Nucleus accumbens (tissue), 56 donors: ENCODE measurements around the gene CUBN.
A peak's percentile ranks its signal among the peaks of the same experiment; 100 is the strongest.

Experiments used
- DNase-seq, 56 donors: peaks; one replicate each; lab custom pipeline; 2025; lab: John Stamatoyannopoulos, UW

CUBN gene

DNA sequence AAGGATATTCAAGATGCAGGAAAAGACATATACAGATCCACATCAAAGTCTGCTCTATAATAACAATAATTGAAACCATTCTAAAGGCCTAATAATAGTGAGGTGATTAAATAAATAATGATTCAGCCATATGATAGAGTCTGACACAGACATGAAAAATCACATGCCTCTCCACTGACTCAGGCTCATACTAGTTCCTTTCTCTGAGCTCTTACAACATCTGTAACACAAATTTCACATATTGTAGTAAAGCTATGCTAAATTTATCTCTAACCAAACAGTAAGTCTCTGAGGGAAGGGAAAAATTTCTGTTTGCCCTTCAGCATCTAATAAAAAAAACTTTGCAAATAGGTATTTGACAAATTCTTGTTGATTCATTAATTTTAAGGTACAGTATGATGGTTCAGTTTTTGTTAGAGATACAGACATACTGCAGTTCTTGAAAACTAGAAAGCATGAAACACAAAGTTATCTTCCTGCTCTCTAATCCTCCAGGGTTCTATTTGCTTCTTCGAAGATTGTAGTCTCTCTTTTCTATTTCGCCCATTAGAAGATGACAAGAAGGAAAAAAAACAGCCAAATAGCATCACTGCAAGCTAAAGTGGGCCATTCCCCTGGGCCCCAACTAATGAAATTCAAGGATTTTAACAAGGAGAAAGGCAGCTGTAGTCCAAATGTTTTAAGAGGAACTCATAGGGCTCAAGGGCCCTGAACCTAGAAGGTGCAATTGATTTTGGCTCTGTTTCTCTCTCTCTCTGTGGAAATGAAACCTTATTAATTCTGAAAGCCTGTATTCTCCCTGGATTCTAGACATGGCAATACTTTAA lies 53.9 kb downstream of the CUBN start:
- no peak for DNase-seq

DNA sequence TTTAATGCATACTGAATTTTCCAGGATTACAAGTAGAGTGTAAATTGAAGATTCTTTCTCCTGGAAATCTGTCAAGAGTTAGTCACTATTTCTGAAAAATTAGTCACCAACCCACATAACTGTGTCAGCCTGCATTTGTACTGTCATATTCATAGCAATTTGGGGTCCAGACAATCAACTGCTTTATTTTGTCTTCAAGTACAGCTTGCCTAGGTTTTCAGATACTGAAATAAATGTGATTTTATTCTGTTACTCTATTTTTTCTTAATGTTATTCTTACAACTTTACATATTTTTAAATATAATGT lies 55.1 kb downstream of the CUBN start:
- no peak for DNase-seq

DNA sequence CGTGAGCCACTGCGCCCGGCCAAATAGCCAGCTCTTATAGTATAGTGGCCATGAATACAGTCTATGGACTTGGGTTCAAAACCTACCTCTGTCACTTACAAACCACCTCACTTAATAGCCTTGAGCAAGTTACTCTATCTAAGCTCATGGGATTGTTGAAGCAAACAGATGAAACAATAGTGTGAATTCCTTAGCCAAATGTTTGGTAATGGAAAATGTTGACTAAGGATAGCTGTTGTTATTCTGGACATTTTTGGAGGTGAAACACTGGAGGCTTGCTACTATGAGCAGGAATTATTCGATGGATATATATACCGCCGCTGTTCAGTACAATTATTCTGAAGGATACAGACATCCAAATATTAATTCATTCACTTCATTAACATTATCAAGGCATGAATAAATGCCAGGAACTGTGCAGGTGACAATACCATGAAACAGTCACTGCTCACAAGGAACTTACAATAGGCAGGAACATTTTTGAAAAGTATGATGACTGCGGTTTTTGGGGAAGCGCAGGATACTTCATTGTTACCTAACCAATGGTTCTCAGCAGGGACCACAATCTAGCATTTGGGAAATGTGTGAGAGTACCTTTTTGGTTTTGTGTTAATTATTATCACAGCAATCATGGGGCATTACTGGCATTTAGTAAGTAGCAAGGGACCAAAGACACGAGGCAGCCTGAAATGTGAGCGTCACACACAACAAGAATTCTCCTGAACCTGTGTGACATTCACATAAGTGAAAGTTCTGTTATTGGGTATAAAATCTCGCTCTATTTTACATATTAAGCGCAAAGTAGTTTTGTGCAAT lies 55.7 kb downstream of the CUBN start:
- no peak for DNase-seq

DNA sequence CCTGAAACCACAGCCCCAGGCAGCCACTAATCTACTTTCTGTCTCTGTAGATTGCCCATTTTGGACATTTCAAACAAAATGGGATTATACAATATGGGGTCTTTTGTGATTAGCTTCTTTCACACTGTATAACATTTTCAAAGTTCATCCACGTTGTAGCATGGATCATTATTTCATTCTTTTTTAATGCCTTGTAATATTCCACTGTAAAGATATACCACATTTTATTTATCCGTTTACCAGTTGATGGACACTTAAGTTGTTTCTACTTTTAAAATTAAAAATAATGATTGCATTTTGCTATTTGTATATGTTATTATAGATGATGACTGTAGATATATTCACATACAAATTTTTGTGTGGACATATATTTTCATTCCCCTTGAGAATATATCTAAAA lies 60.7 kb downstream of the CUBN start:
- DNase-seq: no peak

DNA sequence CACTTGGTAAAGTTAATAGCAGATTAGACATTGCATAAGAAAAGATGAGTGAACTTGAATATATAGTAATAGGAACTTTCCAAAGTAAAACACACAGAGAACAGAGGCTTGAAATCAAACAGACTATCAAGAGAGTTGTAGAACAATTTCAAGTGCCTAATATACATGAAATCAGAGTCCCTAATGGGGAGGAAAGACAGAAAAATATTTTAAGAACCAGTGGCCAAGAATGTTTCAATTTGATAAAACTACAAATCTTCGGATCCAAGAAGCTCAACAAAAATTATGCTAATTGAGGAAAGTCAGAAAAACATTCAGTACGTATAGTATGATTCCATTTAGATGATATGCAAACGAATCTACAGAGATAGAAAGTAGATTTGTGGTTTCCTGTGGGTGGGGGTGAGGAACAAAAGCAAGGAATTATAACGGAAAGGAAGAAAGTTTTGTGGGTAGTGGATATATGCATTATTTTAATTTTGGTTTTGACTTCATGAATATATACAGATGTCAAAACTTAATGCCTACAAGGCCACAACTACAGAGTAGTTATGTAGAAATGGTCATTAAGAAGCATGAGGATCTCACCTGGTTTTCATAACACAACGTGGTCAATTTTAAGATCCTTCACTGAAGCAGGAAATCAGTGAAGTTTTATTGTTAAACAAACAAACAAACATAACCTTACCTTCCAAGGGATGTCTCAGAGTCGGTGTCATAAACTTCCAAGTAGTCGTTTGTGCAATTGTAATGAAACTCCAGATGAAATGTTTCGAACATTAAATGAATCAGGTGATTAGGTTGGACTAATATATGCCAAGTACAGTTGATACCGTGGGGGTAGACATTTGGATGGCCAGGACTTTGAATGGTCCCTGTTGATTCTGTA lies 62.0 kb downstream of the CUBN start:
- DNase-seq: no peak

DNA sequence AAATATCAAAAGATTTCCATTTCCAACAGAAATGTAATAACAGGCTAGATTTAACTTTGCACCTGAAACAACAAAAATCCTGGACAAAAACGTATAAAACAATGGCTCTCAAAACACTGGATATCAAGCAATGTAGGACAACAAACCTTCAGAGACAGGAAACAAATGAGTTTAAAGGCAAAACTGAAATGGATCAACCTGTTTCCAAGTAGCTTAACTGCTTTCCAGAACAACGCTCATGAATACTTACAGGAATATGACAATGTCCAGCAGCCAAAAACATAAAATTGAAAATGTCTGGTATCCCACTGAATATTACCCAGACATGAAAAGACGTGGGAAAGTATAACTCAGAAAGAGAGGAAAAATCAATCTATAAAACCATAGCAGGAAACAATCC lies 62.8 kb downstream of the CUBN start:
- no peak for DNase-seq

DNA sequence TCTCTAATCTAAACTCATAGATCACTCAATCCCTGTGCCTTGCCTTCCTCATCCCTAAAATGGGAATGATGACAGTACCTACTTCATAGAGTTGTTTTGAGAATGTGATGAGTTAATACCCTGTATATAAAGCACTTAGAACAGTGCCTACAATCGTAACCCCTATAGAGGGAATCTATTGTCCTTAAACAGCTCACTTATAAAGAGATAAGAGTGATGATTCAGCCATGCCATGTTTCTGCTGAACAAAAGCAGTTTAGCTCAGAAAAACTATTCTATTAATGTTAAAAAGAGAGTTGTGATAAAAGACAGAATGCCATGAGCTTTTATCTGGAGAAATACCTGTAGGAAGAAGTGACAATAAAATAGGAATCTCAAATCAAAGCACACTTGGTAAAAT lies 63.6 kb downstream of the CUBN start:
- DNase-seq: no peak

DNA sequence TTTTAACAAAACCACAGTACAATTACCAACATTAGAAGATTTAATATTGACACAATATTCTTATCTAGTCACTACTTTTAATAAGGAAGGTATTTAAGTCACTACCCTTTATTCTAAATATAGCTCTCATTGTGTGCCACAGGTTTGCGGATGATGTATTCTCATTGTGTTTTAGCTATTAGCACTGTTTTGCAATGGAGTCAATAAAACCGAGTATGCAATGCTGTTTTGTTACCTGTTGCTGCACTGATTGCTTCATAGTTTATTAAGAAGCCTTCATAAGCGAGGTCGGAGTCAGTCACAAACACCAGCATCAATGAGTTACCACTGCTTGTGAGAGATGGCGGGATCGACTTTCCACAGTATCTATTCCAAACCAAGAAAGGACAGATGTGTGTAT lies 64.3 kb downstream of the CUBN start:
- DNase-seq: no peak

DNA sequence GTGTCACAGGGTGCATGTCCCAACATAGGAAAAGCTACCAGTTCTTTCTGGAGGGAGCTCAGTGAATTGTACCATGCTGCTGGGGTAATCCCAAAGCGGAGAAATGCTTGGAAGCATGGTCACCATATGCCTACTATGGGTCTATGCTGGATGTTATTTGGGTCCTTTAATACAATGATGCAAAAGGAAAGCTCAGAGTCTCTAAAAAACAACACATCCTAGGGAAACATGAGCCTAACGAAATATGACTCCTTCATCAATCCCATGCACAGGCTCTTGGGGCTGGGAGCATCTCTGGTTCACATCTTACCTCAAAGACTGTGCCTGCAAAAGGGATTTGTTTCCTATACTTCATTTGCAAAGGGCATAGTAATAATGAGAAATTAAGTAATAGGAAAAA lies 65.2 kb downstream of the CUBN start:
- no peak for DNase-seq

DNA sequence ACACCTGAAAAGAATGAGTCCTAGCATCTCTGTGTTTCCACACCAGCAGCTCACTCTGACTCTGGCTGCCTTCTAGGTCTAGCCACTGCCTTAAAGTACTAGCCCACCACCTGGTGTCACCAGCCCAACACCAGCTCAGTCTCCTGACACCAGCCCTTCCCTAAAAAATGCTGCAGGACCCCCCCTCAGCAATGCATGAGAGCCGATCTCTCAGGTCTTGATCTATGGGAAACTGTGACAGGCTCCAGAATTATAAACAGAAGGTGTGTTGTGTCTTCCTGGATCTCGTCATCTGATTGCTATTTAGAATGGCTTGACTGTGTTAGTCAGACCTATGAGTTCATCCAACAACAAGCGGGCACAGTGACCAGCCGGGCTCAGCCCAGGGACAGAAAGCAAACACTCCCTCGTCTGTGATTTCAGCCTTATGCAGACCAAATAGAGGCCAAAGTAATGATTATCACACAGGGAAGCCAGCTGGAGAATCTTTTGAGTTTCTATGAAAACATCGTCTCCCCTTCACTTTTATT lies 66.6 kb downstream of the CUBN start:
- DNase-seq: peak in 6 of 56 donors; percentile 0 to 70 (median 8)

DNA sequence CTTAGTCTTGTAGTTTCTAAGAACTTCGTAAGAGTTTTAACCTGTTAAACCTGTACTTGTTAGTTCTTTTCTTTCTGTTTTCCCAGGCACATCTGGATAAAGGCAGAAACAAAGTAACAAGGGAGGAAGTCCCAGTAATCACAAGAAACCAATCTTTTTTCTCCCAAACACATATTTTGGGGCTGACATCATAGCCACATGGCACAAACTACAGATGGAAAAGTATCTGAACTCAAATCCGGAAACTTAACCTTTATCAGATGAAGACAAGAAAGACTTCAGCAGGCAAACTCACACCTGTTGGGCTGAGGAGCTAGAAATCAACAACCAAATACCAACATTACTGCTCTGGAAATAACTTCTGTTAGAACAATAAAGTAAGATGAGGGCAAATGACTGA lies 67.1 kb downstream of the CUBN start:
- no peak for DNase-seq

DNA sequence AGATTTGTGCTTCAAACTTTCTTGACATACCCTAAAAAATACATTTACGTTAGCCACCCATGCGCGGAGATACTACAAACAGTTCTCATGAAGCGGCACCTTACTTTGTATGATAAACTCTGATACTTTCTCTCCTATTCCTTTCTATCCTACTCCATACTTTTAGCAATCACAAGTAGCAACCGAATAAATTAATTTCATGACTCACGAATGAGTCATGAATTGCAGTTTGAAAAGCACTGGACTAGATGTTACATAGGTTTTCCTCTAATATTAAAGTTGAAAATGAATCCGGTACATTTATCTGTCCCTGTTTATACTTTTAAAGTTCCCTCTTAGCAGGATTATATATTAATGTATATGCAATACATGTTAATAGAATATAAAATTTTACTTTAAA lies 67.6 kb downstream of the CUBN start:
- no peak for DNase-seq

DNA sequence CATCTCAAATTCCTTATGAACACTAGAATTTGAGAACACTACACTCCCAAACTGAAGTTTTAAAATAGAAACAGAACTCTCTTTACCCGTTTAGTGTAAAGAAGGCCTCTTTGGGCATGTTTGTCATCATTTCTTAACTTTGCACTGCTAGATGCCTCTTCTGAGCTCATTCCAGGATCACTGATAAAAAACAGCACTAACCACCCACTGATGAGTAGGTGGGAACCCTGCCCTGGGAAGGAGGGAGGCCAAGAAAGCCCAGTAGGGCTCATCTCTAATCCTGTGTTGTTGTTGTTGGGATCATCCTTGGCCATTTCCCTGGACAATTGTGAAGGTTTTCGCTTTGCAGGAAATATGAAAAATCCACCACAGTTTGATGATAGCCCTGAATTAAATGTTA lies 68.2 kb downstream of the CUBN start:
- DNase-seq: no peak

DNA sequence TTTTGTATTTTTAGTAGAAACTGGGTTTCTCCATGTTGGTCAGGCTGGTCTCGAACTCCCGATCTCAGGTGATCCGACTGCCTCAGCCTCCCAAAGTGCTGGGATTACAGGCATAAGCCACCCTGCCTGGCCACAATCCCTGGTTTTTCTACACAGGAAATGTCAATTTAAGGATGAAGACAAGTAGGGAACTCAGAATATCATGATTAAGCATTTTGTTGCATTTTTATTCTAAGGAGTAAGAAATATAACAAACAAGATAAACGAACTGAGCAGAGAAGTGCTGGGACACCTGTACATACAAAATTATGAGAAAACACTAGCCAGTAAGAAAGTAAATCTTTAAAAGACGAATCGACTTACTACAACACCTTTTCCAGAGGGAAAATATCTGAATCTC lies 69.3 kb downstream of the CUBN start:
- DNase-seq: no peak

DNA sequence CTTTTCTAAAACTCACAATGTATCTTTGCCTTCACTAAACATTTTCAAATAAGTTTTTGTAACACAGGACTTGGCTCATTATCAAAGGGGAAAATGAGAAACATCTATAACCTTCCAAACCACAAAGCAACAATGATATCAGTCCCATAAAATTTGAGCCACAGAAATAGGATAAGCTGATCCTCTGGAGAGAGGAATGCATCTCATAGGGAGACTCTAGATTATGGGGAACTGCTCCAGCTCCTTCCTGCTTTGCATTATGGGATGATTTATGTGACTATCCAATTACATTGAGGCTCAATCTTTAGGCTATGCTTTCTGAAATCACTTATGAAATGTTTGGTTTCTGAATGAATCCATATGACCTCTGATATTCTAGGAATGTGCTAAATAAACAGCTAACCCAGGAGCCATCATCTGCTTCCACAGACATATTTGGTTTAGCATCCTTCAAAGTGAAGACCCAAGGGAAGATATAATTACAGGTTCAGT lies 70.4 kb downstream of the CUBN start:
- no peak for DNase-seq

DNA sequence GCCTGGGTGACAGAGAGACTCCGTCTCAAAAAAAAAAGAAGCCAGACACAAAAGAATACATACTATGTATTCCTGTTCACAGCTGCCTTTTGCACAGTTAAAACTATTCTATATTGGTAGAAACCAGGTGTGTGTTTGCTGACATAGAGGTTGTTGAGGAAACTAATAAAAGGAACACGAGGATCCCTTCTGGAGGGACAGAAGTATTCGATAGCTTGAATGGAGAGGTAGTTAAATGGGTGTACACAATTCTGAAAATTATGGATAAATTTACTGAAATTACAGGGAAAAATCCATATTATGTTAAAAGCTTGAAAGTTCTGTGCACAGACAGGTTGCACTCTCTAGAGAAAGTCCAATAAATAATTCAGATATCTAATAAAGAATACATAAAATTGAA lies 71.5 kb downstream of the CUBN start:
- DNase-seq: no peak

DNA sequence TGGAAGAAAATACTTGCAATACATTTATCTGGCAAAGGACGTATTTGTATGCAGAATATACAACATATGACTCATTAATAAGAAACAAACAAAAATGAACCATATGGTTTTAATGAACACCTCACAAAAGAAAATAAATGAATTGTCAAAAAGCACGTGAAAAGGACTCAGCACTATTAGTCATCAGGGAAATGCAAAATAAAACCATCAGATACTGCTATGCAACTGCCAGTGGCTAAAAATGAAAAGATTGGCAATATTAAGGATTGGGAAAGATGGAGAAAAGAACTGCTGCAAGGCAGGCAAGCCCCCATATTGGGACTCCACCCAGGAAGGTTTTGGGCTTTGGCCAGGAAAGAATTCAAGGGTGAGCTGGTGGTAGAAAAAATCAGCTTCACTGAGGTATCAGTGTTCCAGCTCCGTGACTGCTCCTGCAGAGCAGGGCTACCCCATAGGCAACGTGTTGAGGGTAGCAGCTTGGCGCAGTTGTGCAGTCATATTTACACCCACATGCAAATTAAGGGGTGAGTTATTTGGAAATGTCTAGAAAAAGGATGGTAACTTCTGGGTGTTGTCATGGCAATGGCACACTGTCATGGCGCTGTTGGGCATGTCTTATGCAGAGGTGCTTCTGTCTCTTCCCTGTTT lies 72.7 kb downstream of the CUBN start:
- DNase-seq: no peak

DNA sequence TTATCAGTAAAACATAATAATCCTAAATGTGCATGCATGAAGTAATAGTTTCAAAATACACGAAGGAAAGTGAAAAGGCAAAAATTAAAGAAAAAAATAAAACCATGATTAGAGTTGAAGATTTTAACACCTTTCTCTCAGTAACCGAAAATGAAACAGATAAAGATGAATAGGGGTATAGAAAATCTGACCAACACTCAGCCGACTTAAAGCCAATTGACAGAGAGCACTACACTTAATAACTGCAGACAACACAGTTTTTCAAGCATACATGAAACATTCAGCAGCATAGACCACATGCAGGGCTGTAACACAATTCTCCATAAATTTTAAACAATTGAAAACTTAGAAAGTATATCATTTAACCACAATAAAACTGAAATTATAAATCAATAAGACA lies 76.1 kb downstream of the CUBN start:
- DNase-seq: no peak

DNA sequence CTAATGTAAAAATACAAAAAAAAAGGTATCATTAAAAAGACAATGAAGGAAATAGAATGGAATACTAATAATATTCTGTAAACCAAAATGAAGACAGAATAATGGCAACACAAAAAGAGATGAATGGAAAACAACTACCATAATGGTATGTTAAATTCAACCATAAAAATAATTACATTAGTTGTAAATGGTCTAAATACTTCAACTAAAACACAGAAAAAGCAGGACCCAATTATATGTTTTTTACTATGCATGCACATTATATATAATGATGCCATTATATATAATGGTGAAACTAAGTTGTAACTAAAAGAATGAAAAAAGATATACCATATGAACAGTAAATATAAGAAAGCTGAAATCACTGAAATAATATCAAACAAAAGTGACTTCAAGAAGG lies 76.5 kb downstream of the CUBN start:
- no peak for DNase-seq

DNA sequence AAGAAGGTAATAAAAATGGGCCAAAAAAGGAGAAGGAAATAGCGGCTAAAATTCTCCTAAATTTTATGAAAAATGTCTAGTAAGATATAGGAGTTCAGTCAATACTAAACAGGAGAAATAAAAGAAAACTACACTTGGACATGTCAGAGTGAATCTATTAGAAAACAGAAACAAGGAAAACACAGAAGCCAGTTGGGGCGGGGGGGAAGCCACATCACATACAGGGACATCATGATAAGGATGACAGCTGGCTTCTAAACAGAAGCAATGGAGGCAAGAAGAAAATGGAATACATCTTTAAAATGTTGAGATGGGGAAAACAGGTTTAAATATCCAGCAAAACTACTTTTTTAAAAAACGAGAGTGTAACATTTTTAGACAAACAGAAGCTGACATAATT lies 77.8 kb downstream of the CUBN start:
- no peak for DNase-seq
